Inflammatory macrophage treated with lipopolysaccharide for 4 hours (primary cell): ENCODE results near the gene ZC2HC1B.
A peak's percentile ranks its signal among the peaks of the same experiment; 100 is the strongest.
"Not testable (repeated sequence)": the region's sequence is repeated elsewhere in the genome, so short reads cannot be mapped to it uniquely, and the experiment has no call there.

Source experiments
- DNase-seq: peaks from one replicate; pipeline ENCODE4 v3.0.0-alpha.2; 2020

The ZC2HC1B gene

GRCh38 chr6:143871202-143871730 lies 7.0 kb downstream of the ZC2HC1B start:
- DNase-seq, result not testable (repeated sequence)

- peak; percentile 78 for DNase-seq
These were observed 7.9 kb downstream of the ZC2HC1B start for GRCh38 chr6:143872201-143872600.

GRCh38 chr6:143873600-143873999 lies 9.3 kb downstream of the ZC2HC1B start:
- not testable (repeated sequence) for DNase-seq

DNA sequence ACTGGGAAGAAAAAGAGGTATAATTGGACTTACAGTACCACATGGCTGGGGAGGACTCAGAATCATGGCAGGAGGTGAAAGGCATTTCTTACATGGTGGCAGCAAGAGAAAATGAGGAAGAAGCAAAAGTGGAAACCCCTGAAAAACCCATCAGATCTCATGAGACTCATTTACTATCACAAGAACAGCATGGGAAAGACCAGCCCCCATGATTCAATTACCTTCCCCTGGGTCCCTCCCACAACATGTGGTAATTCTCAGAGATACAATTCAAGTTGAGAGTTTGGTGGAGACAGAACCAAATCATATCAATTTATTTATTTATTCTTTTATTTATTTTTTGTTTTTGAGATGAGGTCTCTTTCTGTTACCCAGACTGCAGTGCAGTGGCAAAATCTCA lies 10.2 kb downstream of the ZC2HC1B start:
- DNase-seq, result peak; percentile 56

DNA sequence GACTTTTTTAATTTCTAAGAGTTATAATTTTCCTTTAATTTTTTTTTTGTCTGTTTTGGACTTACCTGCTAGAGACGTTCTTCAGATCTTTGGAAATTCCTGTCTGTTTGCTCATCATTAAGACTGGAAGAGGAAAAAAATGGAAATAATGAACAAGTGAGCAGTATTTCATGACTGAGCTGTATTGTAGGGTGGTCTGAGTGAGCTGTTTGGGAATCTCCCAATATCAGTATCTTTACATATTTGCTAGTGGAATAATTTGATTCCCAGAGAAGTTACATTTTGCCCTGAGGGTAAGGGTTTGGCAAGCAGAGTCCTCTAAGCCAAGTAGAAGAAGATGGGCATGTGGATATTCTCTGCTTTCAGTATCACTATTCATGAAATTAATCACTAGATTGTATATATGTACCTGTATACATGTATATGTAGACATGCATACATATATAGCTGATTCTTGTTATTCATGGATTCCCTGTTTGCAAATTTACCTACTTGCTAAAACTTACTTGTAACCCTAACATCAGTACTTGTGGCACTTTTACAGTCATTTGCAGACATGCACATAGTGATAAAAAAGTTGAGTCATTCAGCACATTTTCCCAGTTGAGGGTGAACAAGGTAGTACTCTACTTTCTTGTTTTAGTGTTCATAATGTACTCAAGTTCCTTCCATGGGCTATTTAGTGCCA lies 13.5 kb downstream of the ZC2HC1B start:
- no peak for DNase-seq

DNA sequence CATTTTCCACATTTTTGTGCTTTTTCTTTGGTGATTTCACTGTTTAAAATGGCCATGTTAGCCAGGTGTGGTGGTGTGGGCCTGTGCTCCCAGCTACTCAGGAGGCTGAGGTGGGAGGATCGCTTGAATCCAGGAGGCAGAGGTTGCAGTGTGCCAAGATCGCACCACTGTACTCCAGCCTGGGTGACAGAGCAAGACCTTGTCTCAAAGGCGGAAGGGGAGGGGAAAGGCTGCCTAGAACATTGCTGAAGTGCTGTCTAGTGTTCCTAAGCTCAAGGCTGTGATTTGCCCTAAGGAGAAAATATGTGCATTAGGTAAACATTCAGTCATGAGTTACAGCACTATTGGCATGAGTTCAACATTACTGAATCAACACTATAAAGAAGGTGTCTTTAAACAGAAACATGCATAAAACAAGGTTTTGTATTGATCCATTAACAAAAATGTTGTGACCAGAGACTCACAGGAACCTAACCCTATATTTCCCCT lies 14.0 kb downstream of the ZC2HC1B start:
- no peak for DNase-seq

DNA sequence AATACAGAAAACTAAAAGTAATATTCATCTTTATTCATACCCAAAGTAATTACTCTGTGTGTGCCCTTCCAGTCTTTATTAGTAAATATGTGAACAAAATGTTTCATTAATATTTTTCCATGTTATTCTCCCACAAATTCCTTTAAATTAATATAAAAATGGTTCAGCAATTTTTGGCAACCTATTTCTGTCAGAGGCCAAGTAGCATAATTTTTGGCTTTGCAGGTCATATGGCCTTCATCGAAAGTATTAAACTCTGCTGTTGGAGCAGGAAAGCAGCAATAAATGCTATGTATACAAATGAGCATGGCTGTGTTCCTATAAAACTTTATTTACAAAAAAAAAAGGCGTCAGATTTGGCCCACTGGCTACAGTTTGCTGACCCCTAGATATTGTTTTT lies 16.1 kb downstream of the ZC2HC1B start:
- no peak for DNase-seq

GRCh38 chr6:143882401-143882930 lies 18.2 kb downstream of the ZC2HC1B start:
- DNase-seq, result no peak

DNA sequence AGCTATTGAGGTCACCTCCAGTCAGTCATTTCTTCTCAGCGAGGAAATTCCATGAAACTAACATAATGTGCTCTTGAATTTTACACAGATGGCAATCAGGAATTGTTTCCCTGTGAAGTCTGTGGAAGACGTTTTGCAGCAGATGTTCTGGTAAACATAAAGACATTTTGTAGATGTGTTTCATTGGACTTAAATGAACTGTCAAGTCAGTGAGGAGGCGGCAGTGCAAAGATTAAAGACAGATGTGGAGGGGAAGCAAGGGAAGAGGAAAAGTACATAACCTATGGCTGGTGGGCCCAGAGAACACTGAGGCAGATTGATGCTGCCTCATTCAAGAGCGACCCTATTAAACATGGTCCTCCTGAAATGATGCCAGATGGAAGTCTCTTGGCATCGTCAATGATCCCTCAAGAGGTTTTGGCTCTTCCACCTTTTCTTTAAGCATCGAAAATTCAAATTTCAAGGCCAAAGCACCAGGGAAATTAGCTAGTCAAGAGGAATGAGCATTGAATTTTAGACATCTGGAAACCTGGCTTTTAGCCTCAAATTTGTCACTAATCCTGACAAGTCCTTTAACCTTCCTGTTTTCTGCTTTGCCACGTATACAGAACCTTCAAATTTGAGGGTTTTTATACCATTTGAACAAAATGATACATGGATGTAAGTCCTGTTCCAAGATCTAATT lies 20.1 kb downstream of the ZC2HC1B start:
- DNase-seq, result no peak

DNA sequence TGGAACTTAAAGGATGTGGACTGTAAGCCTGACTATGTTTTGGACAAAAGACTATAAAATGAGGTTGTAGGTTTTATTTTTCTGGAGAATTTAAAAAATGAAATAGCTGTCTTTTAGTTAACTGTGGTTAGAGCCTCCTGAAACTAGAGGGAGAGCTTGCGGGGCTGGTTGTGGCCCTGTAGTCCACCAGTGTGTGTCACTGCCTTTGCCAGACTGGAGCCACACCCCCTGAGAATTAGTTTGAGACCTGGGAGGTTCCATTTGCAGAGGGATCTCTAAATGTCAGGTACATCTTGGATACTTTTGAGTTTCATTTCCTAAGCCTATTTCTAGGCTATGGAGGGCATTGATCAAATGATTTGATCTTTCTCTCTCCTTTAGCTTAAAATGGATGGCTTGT lies 20.8 kb downstream of the ZC2HC1B start:
- no peak for DNase-seq

GRCh38 chr6:143894655-143895054 lies 30.4 kb downstream of the ZC2HC1B start:
- DNase-seq, result no peak

DNA sequence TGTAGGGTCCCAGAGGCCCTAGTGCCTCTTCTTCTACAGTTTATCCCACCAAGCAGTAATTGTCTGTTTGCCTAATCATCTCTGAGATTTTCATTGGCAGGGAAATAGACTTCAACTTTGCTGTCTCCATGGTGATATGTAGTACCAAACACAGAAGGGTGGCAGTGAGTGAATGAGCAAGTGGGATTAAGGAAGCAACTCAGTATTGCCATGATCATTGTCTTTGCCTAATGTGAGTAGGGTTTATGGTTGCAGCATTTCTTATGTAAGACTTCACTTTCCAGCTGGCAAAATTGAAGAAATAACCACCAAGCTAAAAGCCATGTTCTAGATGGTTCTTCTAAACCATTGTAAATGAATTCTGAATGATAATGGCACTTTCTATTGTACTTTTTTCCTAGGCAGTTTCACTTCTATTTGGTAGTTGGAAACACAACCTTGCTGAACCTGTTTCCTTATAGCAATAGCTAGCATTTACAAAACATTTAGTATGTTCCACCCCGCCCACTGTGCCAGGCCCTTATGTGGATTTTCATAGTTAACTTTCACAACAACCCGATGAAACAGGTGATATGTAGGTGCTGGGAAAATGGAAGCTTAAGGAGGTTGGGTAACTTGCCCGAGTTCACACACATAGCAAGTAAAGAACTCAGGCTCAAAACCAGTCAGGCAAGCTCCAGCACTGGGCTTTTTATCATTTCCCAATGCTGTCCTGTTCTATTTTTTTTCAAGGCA lies 32.0 kb downstream of the ZC2HC1B start:
- peak; percentile 64 for DNase-seq

DNA sequence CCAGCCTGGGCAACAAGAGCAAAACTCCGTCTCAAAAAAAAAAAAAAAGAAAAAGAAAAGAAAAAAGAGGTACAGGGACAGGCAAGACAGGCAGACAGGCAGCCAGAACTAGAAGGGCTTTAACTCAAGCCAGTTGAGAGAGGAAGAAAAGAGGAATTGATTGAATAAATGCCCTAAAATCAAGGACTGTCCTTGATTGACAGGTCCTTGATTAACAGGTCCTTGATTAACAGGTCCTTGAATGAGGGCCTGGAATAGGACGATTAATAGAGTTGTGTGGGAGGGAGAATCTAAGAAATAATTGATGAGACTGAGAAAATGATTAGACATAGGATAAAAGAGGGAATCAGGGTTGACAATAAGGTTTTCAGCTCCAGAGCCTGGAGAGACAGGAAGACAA lies 36.1 kb downstream of the ZC2HC1B start:
- no peak for DNase-seq

DNA sequence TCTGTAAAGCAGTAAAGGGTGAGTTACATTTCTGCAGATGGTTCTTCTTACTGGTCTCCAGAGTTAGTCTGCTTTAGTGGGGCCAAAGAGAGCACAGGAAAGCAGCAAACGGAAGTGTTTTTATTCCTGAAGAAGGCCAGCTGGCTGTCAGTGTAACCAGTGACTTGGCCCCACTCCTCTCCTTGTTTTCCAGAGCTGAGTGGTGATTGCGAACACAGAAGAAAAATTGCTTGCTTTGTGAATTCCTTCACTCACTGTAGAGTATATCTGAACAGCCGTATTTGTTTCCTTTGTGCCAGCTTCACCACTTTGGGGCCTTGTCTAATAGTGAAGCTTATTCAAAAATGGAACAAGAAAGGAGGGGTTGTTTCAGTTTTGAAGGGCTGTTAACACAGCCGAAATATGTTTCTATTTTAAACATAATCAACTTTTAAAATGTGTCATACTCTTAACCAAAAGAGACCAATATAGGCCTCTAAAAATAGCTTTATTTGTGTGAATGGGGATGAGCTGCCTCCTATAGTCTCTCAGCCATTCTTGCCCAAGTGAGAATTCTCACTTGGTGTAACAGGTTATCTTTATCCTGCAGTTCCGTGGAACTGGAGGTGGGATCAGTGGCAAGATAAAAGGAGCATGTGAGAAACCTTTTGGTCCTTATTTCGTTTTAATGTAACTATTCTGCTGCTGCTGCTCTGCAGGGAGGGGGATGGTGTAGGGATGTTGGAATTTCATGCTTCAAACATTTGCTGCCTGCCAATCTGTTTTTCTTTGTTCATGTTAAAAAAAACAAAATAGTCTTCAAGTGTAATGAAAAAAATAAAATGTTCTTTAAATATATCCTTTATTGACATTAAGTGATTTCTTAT lies 37.8 kb downstream of the ZC2HC1B start:
- DNase-seq, result no peak

DNA sequence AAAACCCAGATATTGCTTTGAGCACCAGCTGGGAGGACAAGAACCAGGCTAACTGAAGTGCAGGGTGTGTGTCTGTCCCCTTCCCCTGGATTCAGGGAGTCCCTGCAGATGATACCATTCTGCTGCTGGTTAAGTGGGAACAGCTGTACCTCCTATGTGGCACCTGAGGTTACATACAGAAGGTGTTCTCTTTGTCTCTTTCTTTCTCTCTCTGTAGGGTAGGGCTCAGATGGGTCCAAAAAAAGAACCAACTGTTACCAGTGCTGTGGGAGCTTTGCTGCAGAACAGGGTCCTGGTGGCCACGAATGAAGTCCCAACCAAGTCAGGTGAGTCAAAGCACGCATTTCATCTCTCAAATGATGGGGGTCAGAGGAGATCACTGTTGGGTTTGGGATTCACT lies 38.6 kb downstream of the ZC2HC1B start:
- no peak for DNase-seq

GRCh38 chr6:143911028-143911427 lies 46.8 kb downstream of the ZC2HC1B start:
- DNase-seq, result no peak

DNA sequence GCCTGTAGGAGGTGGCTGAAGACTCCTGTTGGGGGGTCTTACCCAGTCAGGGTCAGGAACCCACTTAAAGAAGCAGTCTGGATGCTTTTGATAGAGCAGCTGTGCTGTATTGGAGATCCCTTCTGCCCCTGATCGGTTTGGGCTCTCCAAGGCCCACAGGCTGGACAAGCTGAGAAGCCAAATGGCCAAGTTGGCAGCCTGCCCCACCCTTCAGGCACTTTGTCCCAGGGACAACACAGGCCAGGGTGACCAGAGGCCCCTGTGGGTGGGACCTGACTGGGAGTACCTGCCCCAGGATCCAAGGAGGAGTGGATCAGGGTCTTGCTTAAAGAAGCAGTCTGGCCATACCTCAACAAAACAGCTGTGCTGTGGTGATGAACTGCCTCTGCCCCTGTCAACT lies 48.4 kb downstream of the ZC2HC1B start:
- DNase-seq, result no peak

DNA sequence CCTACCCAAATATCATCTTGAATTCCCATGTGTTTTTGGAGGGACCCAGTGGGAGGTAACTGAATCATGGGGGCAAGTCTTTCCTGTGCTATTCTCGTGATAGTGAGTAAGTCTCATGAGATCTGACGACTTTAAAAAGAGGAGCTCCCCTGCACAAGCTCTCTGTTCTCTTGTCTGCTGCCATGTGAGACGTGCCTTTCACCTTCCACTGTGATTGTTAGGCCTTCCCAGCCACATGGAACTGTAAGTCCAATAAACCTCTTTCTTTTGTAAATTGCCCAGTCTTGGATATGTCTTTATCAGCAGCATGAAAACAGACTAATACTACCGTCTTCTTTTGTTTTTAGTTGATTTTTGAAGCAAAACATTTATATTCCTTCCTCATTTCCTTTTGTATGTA lies 52.8 kb downstream of the ZC2HC1B start:
- not testable (repeated sequence) for DNase-seq

DNA sequence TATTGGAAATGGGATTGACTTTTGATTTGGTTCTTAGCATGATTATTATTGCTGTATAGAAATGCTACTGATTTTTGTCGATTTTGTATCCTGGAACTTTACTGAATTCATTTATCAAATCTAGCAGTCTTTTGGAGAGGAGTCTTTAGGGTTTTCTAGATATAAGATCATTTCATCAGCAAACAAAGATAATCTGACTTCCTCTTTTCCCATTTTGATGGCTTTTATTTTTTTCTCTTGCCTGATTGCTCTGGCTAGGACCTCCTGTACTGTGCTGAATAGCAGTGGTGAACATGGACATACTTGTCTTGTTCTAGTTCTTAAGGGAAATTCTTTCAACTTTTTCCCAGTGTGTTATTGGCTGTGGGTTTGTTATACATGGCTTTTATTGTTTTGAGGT lies 64.6 kb downstream of the ZC2HC1B start:
- no peak for DNase-seq

DNA sequence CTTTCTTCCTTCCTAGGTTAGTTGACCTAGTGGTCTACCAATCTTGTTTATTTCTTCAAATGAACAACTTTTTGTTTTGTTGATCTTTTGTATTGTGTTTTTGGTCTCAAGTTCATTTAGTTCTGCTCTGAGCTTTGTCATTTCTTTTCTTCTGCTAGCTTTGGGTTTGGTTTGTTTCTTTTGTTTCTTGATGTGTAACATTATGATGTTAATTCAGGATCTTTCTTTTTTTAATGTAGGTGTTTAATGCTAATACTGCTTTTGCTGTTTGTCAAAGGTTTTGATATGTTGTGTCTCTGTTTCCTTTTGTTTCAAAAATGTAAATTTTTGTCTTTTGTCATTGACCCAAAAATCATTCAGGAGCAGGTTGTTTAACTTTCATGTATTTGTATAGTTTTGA lies 65.7 kb downstream of the ZC2HC1B start:
- DNase-seq, result no peak

DNA sequence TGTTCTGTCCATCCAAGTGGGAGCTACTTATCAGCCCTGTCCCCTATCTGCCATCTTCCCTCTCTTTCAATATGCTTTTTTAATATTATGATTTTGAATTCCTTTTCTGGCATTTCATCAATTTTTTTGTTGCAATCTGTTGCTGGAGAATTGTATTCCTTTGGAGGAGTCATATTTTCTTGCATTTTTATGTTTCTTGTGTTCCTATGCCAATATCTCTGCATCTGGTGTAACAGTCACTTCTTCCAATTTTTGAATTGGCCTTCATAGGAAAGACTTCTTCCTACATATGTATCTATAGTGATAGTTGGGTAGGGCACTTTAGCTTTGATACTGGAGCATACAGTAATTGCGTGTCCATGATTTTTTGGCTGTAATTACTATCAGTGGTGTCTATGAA lies 70.1 kb downstream of the ZC2HC1B start:
- no peak for DNase-seq

GRCh38 chr6:143934867-143935266 lies 70.6 kb downstream of the ZC2HC1B start:
- no peak for DNase-seq
